Natural killer cell (primary cell): ENCODE results near the gene HCAR3. TPM values are rescaled to one million over a fixed set of nuclear protein-coding genes. Genes with fewer than 3 reads are reported as not detected.

Experiments used
- ATAC-seq, 3 donors: fragments of 150-1000 bp in 2 of 3; fragments of 200-7000 bp in 1 of 3; cut with Tn5 transposase; 1 replicate in 1 of 3; 2 replicates in 2 of 3; pipeline ENCODE4 v1.10.0; 2021; ENCODE audit warnings: mild to moderate bottlenecking in 2 of 3, moderate library complexity in 2 of 3
- DNase-seq, 2 donors: peaks; one replicate each; pipeline versions ENCODE4 v3.0.0 to v3.0.0-alpha.2; 2013 to 2021; ENCODE audit warnings: mixed read lengths in 1 of 2
- H3K27ac ChIP-seq: one replicate; pipeline ENCODE4 v1.5.1; 2013; ENCODE audit warnings: mild to moderate bottlenecking, low read length
- H3K27me3 ChIP-seq: one replicate; pipeline ENCODE4 v1.6.1; 2013; ENCODE audit warnings: low read length; ENCODE audit not compliant: control insufficient read depth, insufficient read depth
- H3K36me3 ChIP-seq: one replicate; pipeline ENCODE4 v1.6.1; 2013; ENCODE audit warnings: low read length; ENCODE audit not compliant: control insufficient read depth, insufficient read depth
- H3K4me1 ChIP-seq: one replicate; pipeline ENCODE4 v1.6.1; 2013; ENCODE audit warnings: low read length; ENCODE audit not compliant: control insufficient read depth, insufficient read depth
- H3K4me3 ChIP-seq: one replicate; pipeline ENCODE4 v1.5.1; 2013; ENCODE audit warnings: low read length
- H3K9me3 ChIP-seq: one replicate; pipeline ENCODE4 v1.6.1; 2013; ENCODE audit warnings: low read length; ENCODE audit not compliant: control insufficient read depth, insufficient read depth
- H3K27ac Mint-ChIP-seq, 2 donors: one replicate each; pipeline ENCODE4 v1.8.0; 2022; ENCODE audit warnings: mild to moderate bottlenecking in 2 of 2, mixed read lengths in 2 of 2, moderate library complexity in 1 of 2
- H3K27me3 Mint-ChIP-seq, 2 donors: one replicate each; pipeline ENCODE4 v1.8.0; 2022; ENCODE audit warnings: low read depth in 2 of 2, mixed read lengths in 2 of 2
- H3K36me3 Mint-ChIP-seq: one replicate; pipeline ENCODE4 v1.8.0; 2022; ENCODE audit warnings: mixed read lengths
- H3K4me1 Mint-ChIP-seq, 2 donors: one replicate each; pipeline ENCODE4 v1.8.0; 2022; ENCODE audit warnings: mixed read lengths in 2 of 2
- H3K4me3 Mint-ChIP-seq: one replicate; pipeline ENCODE4 v1.8.0; 2022; ENCODE audit warnings: mild to moderate bottlenecking, moderate library complexity, mixed read lengths
- H3K9me3 Mint-ChIP-seq, 2 donors: one replicate each; pipeline ENCODE4 v1.8.0; 2022; ENCODE audit warnings: mixed read lengths in 2 of 2
- CTCF ChIP-seq: fragments of 200-600 bp; IDR thresholded peaks from one replicate; pipeline ENCODE4 v1.8.0; 2022; ENCODE audit warnings: antibody characterized with exemption
- WGBS: methylation state at CpG from one replicate; pipeline ENCODE4 v1.1.7; 2013; ENCODE audit warnings: missing lambda C conversion rate; ENCODE audit not compliant: insufficient coverage; 5-methylcytosine and 5-hydroxymethylcytosine counted together
- intact Hi-C: fragments of 100-400 bp; cut with micrococcal nuclease; formaldehyde crosslinking; loops from one replicate; pipeline ENCODE4 v1.14.2; 2022
- total RNA-seq, 4 donors: library from RNA; stranded (reverse); fragments of 120-200 nt in 1 of 4; gene quantifications; one replicate each; pipeline versions ENCODE4 v1.2.3 to v1.2.4, GENCODE V29; 2013 to 2022

The HCAR3 gene
- total RNA-seq, 3 donors from 2014 or later (not counting 1 experiment from before 2014, with no cell fraction given) = 1.8 to 14.7 (median 9.9) TPM

GRCh38 chr12:122688291-122688690 is 28.3 kb downstream of the HCAR3 start:
- 90% methylated on average over 3 of the region's 3 CpGs for WGBS
- intact Hi-C loops = no loop called here
- no peak overlapping the region for H3K27ac Mint-ChIP-seq
- no peak for ATAC-seq
- H3K36me3 Mint-ChIP-seq = no peaks in the 10 kb centered on the region
- H3K4me1 Mint-ChIP-seq = no peaks in the 10 kb centered on the region
- no peaks in the 10 kb centered on the region for H3K4me1 ChIP-seq
- no peak for DNase-seq
- H3K9me3 ChIP-seq = no peaks in the 10 kb centered on the region
- H3K4me3 ChIP-seq = no peak overlapping the region
- H3K27me3 ChIP-seq = no peaks in the 10 kb centered on the region
- H3K4me3 Mint-ChIP-seq = no peak overlapping the region
- TF ChIP-seq CTCF = no peak
- H3K36me3 ChIP-seq = no peaks in the 10 kb centered on the region
- no peaks in the 10 kb centered on the region for H3K27me3 Mint-ChIP-seq
- no peaks in the 10 kb centered on the region for H3K9me3 Mint-ChIP-seq
- no peak overlapping the region for H3K27ac ChIP-seq

- intact Hi-C loops = no loop called here
Observed at GRCh38 chr12:122687086-122687485, 29.5 kb downstream of the HCAR3 start.

GRCh38 chr12:122686538-122686937 is 30.1 kb downstream of the HCAR3 start:
- no peaks in the 10 kb centered on the region for H3K4me1 Mint-ChIP-seq
- no peaks in the 10 kb centered on the region for H3K27me3 Mint-ChIP-seq
- no peaks in the 10 kb centered on the region for H3K36me3 Mint-ChIP-seq

More at GRCh38 chr12:122687086-122687485, 29.5 kb downstream of the HCAR3 start:
- no peak for TF ChIP-seq CTCF
- no peaks in the 10 kb centered on the region for H3K9me3 Mint-ChIP-seq
- Histone ChIP-seq H3K4me1 (peaks cover 3% of the 10 kb centered on the region), H3K36me3 (no peaks in the 10 kb centered on the region), H3K27me3 (no peaks in the 10 kb centered on the region), H3K4me3 (no peak overlapping the region), H3K27ac (no peak overlapping the region), H3K9me3 (no peaks in the 10 kb centered on the region)
- H3K4me3 Mint-ChIP-seq = no peak overlapping the region
- DNase-seq (no peak), ATAC-seq (no peak)
- no peak overlapping the region for H3K27ac Mint-ChIP-seq
- 75% methylated on average over 5 of the region's 5 CpGs for WGBS
- H3K27me3 Mint-ChIP-seq = no peaks in the 10 kb centered on the region
- no peaks in the 10 kb centered on the region for H3K36me3 Mint-ChIP-seq
- H3K4me1 Mint-ChIP-seq = no peaks in the 10 kb centered on the region

More at GRCh38 chr12:122686538-122686937, 30.1 kb downstream of the HCAR3 start:
- no peaks in the 10 kb centered on the region for H3K9me3 ChIP-seq
- 97% methylated on average over 3 of the region's 3 CpGs for WGBS
- intact Hi-C loops = no loop called here
- H3K4me3 ChIP-seq = no peak overlapping the region
- ATAC-seq = no peak
- H3K36me3 ChIP-seq = no peaks in the 10 kb centered on the region
- TF ChIP-seq CTCF = no peak
- H3K4me1 ChIP-seq = peaks cover 3% of the 10 kb centered on the region
- H3K27me3 ChIP-seq = no peaks in the 10 kb centered on the region
- Mint-ChIP-seq H3K9me3 (no peaks in the 10 kb centered on the region), H3K27ac (no peak overlapping the region), H3K4me3 (no peak overlapping the region)
- no peak overlapping the region for H3K27ac ChIP-seq
- DNase-seq = no peak
